GM19324 (cell line): Measurements from ENCODE around the gene CEP44.
A peak's percentile ranks its signal among the peaks of the same experiment; 100 is the strongest.
"Not testable (repeated sequence)": the region's sequence is repeated elsewhere in the genome, so short reads cannot be mapped to it uniquely, and the experiment has no call there.

Experiments used
- ATAC-seq: cut with Tn5 transposase; IDR thresholded peaks from one replicate; pipeline ENCODE4 v1.9.1; 2021; ENCODE audit warnings: mild to moderate bottlenecking, moderate library complexity; ENCODE audit not compliant: unreplicated experiment, low FRiP score

CEP44 gene

GRCh38 chr4:174283507-174284471 is at the start of gene CEP44, which contains the start of gene FBXO8:
CEP44 (plus strand) TSS chr4:174283911; CDS start chr4:174299122, 15,211 bp downstream.
FBXO8 (minus strand) TSS chr4:174283667; CDS start chr4:174263092, 20,575 bp downstream.
- peak; percentile 69 for ATAC-seq

- no peak for ATAC-seq
Measured at GRCh38 chr4:174236359-174236758, 47.4 kb upstream of the CEP44 start.

- ATAC-seq: no peak
Measured at GRCh38 chr4:174241162-174241561, 42.5 kb upstream of the CEP44 start.

GRCh38 chr4:174244441-174244840 is 39.3 kb upstream of the CEP44 start:
- no peak for ATAC-seq

GRCh38 chr4:174245714-174246113 is 38.0 kb upstream of the CEP44 start:
- no peak for ATAC-seq

- no peak for ATAC-seq
Measured at GRCh38 chr4:174248407-174248806, 35.3 kb upstream of the CEP44 start.

- no peak for ATAC-seq
Measured at GRCh38 chr4:174252412-174252811, 31.3 kb upstream of the CEP44 start.

GRCh38 chr4:174254613-174255012 is 29.1 kb upstream of the CEP44 start:
- ATAC-seq: no peak

GRCh38 chr4:174255374-174255773 is 28.3 kb upstream of the CEP44 start:
- ATAC-seq: no peak

- no peak for ATAC-seq
Measured at GRCh38 chr4:174255786-174256185, 27.9 kb upstream of the CEP44 start.

GRCh38 chr4:174256277-174256713 is 27.4 kb upstream of the CEP44 start:
- no peak for ATAC-seq

GRCh38 chr4:174259580-174259979 is 24.1 kb upstream of the CEP44 start:
- ATAC-seq: no peak

GRCh38 chr4:174260099-174260498 is 23.6 kb upstream of the CEP44 start:
- peak; percentile 47 for ATAC-seq

GRCh38 chr4:174261432-174261831 is 22.3 kb upstream of the CEP44 start:
- not testable (repeated sequence) for ATAC-seq

GRCh38 chr4:174262624-174263444 is 20.9 kb upstream of the CEP44 start:
- no peak for ATAC-seq

GRCh38 chr4:174263445-174263736 is 20.3 kb upstream of the CEP44 start:
- no peak for ATAC-seq

GRCh38 chr4:174265916-174266315 is 17.8 kb upstream of the CEP44 start:
- ATAC-seq: no peak

- no peak for ATAC-seq
Measured at GRCh38 chr4:174266416-174266815, 17.3 kb upstream of the CEP44 start.

GRCh38 chr4:174273930-174274329 is 9.8 kb upstream of the CEP44 start:
- ATAC-seq: no peak

- no peak for ATAC-seq
Measured at GRCh38 chr4:174274436-174274835, 9.3 kb upstream of the CEP44 start.

- ATAC-seq: no peak
Measured at GRCh38 chr4:174275101-174275500, 8.6 kb upstream of the CEP44 start.
